ENCODE measurements around the gene ANO9.

The ANO9 gene

GRCh38 chr11:409600-410483 is 32.0 kb downstream of the ANO9 start:
- no peak for TF ChIP-seq CTCF (IDR thresholded peaks at IDR 0.05)

GRCh38 chr11:409008-409599 is 32.7 kb downstream of the ANO9 start:
- no peak for TF ChIP-seq CTCF (IDR thresholded peaks at IDR 0.05)

- TF ChIP-seq CTCF (IDR thresholded peaks at IDR 0.05), result no peak
These were observed 33.4 kb downstream of the ANO9 start for GRCh38 chr11:408154-409007.

DNA sequence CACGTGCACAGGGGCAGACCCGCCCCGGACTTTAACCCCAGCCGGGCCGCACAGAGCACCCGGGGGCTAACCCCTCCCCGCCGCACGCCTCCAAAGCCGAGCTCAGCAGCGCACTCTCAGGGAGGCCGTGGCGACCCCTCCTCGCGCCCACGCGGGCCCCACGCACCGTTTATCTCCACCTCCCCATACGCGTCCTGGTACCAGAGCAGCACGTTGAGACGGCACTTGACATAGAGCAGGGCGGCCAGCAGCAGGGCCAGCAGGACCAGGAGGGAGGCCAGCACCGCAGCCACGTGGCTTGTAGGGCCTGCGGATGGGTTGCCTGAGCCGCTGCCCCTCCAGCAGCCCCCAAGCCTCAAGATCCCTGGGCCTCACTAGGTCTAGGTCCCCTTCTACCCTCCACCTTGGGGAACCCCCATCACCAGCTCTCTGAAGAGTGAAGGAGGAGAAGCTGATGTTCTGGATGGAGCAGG is 34.1 kb downstream of the ANO9 start:
- no peak for TF ChIP-seq CTCF (IDR thresholded peaks at IDR 0.05)

- TF ChIP-seq CTCF (IDR thresholded peaks at IDR 0.05), result no peak
These were observed 34.8 kb downstream of the ANO9 start for GRCh38 chr11:406796-407650.

- no peak for TF ChIP-seq CTCF (IDR thresholded peaks at IDR 0.05)
These were observed 35.6 kb downstream of the ANO9 start for GRCh38 chr11:405954-406795.
